HT1080 (cell line): ENCODE data around the gene TRAPPC2. TPM values are rescaled to one million over a fixed set of nuclear protein-coding genes. Genes with fewer than 3 reads are reported as not detected.
"Not testable (repeated sequence)": the region's sequence is repeated elsewhere in the genome, so short reads cannot be mapped to it uniquely, and the experiment has no call there.

Experiments
- DNase-seq: peaks from one replicate; pipeline ENCODE4 v3.0.0-alpha.2; 2015; ENCODE audit warnings: low read depth
- total RNA-seq: library from RNA; depleted of rRNA; stranded (reverse); fragments of >200 nt; shearing (Covaris generic); gene quantifications from 2 replicates; pipeline ENCODE4 v1.2.3, GENCODE V29; 2014

TRAPPC2 gene
- total RNA-seq, 1 experiment from 2014 or later: 10.4 TPM

- no peak for DNase-seq
Measured at GRCh38 chrX:13748486-13748885, 14.1 kb upstream of the TRAPPC2 start.

DNA sequence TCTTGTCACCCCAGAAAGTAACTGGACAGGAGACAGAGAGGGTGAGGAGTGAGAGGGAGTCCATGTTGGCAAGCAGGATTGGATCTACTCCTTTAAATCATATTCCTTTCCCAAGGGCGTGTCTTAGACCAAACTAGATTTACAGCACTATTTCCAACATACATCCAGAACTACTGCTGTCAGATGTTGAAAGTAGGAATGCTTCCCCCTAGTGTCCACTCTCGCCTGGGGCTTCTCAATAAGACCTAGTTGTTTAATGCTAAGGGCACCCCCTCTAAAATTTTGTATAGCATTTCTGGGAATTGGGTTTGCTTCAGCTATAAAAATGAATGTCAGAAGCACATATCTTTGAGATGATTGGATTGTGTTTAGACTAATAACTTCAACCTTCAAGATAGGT, 13.4 kb upstream of the TRAPPC2 start:
- DNase-seq: peak; percentile 24

- no peak for DNase-seq
Measured at GRCh38 chrX:13742397-13743176, 8.2 kb upstream of the TRAPPC2 start.

DNA sequence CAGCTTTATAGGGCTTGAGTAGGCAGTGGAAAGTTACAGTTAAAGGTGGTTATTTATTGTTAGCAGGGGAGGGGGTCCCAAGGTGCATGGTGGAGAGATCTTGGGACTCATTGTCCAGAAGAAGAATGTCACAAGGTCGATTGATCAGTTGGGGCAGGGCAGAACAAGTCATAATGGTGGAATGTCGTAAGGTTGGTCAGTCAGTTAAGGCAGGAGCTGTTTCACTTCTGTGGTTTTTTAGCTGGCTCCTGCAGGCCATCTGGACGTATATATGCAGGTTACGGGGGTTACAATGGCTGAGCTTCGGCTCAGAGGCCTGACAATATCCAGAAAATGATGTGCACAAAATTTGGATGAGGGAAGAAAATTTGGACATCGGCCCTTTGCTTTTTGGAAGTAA, 7.3 kb upstream of the TRAPPC2 start:
- no peak for DNase-seq

DNA sequence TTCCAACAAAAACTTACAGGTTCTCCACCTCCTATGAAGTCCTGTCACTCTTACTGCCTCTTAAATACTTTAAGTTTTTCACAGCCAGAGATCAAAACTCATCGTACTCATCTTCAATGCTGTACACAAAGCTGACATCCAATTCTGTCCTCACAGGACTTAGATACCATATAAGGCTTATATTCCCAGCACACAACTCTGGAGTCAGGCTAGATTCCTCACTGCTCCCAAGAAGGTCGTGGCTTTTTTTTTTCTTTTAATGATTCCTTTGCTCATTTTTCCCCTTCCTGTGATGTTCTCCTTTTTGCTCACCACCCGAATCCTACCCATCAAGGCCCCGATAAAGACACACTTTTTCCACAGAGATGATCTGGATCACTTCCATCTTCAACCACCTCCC, 914 bp downstream of the TRAPPC2 start:
- no peak for DNase-seq

DNA sequence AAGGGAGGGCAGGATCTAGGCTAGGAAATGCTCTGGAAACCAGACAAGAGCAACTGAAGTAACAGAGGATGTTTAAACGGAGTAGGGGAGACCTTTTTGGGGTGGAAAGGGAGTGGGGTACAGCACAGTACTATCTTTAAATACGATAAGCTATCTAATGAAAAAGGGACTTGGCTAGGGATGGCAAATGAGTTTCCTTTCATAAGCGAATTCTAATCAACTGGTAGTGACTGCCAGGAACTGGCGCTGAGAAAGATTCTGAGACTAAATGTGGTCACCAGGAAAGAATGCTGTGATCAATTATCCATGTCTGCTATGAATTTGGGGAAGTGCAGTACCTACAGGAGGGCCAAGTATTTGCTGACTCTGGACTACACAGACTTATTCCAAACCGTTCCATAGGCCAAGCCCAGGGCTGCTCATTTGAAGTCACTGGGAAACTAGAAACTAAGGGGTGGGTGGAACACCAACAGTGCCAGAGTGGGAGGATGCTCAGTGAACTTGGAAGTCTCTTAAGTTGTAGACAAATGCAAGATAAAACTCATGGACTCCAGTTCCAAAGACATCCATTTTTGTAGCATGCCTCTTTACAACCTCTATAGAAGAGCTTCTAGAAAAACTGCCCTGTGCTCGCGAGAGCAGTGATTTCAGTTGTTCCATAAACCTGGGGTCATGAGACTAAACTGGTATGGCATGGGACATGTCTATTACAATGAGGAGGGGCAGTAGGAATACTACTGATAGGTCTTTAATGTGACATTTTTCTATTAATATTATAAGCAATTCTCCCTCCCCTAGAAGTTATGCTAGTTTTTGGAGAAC, 2.0 kb downstream of the TRAPPC2 start:
- DNase-seq: no peak

DNA sequence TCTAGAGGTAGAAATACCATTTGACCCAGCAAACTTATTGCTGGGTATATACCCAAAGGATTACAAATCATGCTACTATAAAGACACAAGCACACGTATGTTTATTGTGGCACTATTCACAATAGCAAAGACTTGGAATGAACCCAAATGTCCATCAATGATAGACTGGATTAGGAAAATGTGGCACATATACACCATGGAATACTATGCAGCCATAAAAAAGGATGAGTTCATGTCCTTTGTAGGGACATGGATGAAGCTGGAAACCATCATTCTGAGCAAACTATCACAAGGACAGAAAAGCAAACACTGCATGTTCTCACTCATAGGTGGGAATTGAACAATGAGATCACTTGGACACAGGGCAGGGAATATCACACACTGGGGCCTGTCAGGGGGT, 3.9 kb downstream of the TRAPPC2 start:
- DNase-seq: not testable (repeated sequence)

DNA sequence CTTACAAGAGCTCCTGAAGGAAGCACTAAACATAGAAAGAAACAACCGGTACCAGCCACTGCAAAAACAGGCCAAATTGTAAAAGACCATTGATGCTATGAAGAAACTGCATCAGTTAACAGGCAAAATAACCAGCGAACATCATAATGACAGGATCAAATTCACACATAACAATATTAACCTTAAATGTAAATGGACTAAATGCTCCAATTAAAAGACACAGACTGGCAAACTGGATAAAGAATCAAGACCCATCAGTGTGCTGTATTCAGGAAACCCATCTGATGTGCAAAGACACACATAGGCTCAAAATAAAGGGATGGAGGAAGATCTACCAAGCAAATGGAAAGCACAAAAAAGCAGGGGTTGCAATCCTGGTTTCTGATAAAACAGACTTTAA, 7.8 kb downstream of the TRAPPC2 start:
- DNase-seq: not testable (repeated sequence)

DNA sequence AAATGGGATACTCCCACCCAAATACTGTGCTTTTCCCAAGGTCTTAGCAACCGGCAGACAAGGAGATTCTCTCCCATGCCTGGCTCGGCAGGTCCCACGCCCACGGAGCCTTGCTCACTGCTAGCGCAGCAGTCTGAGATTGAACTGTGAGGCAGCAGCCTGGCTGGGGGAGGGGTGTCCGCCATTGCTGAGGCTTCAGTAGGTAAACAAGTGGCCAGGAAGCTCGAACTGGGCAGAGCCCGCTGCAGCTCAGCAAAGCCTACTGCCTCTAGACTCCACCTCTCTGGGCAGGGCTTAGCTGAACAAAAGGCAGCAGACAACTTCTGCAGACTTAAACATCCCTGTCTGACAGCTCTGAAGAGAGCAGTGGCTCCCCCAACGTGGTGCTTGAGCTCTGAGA, 9.5 kb downstream of the TRAPPC2 start:
- DNase-seq: not testable (repeated sequence)

DNA sequence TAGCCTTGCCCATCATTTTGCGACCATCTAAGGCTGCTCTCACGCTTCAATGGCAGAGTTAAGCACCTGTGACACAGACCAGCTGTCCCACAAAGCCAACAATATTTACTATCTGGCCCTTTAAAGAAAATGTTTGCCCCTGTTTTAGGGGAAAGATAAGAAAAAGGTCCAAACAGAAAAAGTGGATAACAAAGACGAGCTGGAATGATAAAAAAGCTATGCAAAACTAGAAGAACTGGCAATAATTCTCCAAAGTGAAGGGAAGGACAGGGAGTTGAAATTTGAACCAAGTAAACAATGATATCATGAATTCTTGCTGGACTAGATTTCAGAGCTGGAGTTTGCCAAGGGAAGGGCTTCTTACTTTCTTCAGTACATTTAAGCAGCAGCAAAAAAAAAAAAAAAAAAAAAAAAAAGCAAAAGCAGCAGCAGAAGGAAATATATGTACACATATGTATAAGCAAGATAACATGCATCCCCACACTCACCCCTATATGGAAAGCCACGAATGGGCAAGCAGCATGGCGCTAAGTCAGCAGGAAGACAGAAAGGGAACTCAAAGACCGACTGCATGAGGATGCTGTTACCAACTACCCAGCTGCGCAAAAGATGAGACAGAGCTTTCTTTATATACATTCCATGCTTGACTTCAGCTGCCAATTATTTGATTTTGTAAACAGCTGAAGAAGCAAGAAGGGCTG, 12.5 kb downstream of the TRAPPC2 start:
- DNase-seq: no peak

DNA sequence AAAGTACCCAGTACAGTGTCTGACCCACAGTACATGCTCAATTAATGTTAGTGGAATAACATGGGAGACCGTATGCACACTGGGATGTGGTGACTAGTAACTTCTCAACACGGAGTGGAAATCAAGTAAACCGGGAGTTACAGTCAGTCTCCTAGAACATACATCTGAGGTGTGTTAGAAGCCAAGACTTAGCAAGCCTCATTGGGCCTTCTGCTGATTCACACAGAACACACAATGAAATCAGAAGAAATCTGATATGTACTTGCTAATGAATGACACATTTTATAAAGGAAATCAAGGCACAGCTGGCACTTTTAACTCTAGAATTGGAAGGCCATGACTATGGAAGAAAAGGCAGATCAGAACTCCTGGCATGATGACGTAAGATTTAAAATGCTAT, 13.0 kb downstream of the TRAPPC2 start:
- DNase-seq: no peak

GRCh38 chrX:13719192-13719856, 15.1 kb downstream of the TRAPPC2 start:
- DNase-seq: no peak

DNA sequence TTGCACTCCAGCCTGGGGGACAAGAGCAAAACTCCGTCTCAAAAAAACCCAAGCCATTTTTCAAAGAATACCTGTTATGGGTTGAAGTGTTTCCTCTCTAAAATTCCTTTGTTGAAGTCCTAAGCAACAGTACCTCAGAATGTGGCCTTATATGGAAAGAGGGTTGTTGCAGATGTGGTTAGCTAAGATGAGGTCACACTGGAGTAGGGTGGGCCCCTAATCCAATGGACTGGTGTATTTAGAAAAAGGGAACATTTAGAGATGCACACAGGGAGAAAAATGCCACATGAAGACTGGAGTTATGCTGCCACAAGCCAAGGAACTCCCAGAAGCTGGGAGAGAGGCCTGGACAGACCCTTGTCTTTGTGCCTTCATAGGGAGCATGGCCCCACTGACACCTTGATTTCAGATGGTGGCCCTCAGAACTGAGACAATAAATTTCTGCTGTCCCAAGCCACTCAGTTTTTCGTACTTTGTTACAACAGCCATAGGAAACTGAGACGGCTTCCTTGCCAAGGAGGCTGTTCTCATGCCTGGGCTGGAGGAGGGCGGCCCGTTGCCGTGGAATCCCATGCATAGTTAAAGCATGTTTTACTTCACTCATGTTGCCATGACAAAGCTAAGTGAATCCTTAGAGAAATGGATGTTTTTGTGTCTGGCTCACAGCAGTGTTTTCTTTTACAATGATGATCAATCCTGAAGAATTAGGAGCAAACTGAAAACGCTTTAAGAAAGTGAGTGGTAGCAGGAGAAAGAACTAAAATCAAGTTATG, 16.5 kb downstream of the TRAPPC2 start:
- no peak for DNase-seq

- DNase-seq: no peak
Measured at GRCh38 chrX:13716905-13717304, 17.5 kb downstream of the TRAPPC2 start.

DNA sequence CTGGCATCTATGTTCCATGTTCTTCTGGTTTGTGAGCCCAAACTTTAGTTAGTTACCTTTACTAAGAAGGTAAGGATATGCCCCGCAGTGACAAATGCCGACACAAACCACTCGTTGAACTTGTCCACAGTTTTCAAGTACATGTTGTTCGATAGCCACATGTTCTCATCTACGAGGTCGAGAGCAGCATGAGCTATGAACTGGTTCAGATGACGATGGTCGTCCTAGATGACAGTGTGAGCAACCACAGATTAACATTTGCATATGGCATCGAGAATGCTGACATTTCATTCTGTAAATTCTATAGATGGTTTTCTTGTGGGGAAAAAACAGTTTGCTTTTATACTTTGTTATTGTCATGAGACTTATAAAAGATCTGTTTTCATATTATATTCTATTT, 18.0 kb downstream of the TRAPPC2 start:
- DNase-seq: no peak

DNA sequence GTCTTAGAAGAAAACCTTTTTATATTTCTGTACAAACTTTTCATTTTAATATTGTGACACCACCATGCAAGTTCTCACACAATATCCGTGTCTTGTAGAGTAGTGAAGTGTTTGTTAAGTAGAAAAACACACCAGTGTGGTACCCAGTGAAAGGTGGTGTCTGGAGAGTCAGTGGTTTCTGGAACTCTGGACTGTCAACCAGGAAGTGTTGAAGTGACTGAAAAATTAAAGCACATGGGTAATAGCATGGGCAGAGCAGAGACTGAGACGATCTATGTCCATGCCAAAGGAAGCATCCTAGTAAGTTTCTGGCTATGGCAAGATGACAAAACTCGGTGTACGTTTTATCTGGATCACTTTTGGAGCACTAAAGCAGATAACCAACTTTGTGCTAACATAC, 23.3 kb downstream of the TRAPPC2 start:
- DNase-seq: no peak

GRCh38 chrX:13703589-13703988, 30.8 kb downstream of the TRAPPC2 start:
- no peak for DNase-seq

GRCh38 chrX:13703135-13703534, 31.3 kb downstream of the TRAPPC2 start:
- DNase-seq: no peak

DNA sequence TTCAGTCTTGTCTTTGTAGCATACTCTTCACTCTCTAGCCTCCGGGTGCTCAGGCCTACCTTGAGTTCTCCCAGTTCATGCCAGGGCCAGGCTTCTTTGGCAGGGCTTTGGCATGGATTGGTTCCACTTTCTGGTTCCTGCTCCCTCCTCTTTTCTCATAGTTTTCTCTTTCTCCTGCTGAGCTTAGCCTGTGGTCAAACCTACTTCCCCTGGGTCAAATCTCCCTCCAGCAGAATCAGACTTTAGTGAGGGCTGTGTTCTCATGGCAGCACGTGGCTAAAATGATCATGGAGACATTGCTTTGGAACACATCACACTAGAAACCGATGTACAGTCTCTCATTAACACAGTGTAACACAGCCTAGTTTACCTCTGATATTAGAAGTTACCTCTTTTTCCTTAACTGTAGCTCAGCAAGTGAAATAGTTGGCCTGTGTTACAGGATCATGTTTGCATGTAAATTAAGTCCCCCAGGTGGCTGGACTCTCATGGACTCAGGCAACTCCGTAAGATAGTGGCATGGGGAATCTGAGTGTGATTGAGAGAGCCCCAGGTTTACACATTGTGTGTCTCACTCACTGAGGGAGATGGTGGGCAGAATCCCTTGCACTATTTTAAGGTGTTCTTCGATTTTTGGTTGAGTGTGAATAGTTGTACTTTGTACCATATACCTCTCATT, 32.2 kb downstream of the TRAPPC2 start:
- no peak for DNase-seq

- no peak for DNase-seq
Measured at GRCh38 chrX:13700380-13700779, 34.0 kb downstream of the TRAPPC2 start.
